SKM-1 treated with dmso at 0.1 percent for 144 hours (cell line): ENCODE measurements around the gene ZNF213.

ENCODE experiments used
- DNase-seq: peaks from one replicate; lab custom pipeline; 2025; ENCODE audit not compliant: unreplicated experiment; lab: John Stamatoyannopoulos, UW

Gene ZNF213

DNA sequence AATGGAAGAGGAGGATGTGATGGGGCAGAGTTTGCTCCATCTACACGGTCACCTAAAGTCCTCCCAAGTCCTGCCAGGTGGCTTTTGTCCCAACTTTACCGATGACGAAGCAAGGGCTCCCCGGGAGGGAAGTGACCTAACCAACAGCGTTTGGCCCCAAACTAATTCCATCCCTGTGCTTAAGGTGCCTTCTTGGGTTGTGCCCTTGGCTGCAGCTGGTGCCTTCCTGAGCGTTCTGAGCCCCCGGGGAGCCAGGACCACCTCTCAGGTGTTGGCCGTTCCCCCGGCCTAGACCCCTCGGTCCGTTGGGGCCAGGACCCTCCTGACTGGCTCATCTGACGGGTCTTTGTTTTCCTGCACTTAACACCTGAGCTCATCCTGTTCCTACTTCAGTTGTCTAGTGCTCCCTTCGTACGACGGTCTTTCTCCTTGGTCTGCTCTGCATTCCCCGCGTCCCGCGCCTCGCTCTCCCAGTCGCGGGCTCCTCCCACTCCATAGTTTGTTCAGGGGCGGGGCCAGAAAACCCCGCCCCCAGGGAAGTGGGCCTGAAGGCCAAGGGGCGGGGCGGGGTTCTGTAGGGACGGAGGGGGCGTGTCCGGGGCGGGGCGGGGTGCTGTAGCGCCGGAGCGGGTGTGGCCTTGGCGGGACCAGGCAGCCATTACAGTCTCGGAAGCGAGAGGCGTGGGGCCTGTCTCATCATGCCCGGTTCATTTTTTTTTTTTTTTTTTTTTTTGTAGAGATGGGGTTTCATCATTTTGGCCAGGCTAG is 34.9 kb upstream of the ZNF213 start:
- peak; percentile 63 for DNase-seq

- DNase-seq: peak; percentile 54
These were observed 33.6 kb upstream of the ZNF213 start for GRCh38 chr16:3101018-3101840.

DNA sequence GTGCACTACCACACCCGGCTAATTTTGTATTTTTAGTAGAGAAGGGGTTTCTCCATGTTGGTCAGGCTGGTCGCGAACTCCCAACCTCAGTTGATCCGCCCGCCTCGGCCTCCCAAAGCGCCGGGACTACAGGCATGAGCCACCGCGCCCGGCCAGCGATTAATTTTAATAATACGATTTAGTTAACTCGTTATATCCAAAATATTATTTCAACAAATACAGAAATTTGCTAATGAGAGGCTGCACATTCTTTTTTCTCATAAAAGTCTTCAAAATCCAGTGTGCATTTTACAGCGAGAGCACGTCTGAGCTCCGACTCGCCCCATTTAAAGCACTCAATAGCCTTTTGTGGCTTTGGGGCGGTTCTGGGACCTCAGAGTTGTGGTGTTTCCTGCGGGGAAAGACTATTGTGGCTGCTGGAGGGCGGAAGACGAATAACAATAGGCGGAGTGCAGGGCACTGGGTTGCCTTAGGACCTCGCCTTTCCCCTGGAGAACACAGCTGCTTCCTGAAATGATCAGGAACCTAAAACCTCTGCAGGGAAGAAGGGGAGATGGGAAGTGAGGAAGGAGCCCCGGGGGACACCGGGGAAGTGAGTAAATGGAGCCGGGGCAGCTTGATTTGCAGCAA is 32.9 kb upstream of the ZNF213 start:
- peak; percentile 19 for DNase-seq

GRCh38 chr16:3106205-3106928 is 28.5 kb upstream of the ZNF213 start:
- DNase-seq: peak; percentile 79

- DNase-seq: no peak
These were observed 22.6 kb upstream of the ZNF213 start, which contains the start of gene ZNF205 for GRCh38 chr16:3112058-3112880. Gene ZNF205 (plus strand): TSS chr16:3112586. CDS start chr16:3113431, 845 bp downstream.

DNA sequence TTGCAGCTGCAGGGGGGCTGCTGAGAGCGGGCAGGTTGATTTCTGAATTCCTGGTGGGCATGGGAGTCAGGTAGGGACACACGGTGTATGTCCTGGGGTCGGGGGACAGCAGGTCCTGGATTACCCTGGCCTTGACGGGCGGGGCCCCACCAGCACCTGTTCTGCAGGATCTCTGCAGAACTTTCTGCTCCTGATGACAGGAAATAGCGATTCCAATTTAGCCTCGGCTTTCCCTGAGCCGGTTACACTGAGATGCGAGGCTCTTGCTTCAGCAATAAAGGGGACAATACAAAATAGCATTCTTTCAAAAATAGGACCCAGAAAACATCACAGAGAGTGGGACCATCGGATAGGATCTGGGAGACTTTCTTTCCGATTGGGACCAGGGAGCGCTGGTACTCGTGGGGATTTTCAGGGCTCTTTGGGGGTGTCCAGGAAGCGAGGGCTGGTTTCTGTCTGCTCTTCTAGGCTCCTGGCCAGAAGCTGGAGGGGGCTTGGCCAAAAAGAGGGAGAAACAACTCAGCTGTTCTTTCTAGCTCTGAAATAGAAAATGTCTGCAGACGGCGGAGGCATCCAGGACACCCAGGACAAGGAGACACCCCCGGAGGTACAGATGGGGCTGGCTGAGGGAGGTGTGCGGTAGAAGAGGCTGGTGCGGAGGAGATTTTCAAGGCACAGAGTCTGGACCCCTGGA is 21.8 kb upstream of the ZNF213 start:
- DNase-seq: no peak

- DNase-seq: no peak
These were observed 20.9 kb upstream of the ZNF213 start for GRCh38 chr16:3113765-3114479.

GRCh38 chr16:3115003-3115402 is 19.8 kb upstream of the ZNF213 start:
- no peak for DNase-seq

GRCh38 chr16:3115561-3115960 is 19.3 kb upstream of the ZNF213 start:
- DNase-seq: no peak

DNA sequence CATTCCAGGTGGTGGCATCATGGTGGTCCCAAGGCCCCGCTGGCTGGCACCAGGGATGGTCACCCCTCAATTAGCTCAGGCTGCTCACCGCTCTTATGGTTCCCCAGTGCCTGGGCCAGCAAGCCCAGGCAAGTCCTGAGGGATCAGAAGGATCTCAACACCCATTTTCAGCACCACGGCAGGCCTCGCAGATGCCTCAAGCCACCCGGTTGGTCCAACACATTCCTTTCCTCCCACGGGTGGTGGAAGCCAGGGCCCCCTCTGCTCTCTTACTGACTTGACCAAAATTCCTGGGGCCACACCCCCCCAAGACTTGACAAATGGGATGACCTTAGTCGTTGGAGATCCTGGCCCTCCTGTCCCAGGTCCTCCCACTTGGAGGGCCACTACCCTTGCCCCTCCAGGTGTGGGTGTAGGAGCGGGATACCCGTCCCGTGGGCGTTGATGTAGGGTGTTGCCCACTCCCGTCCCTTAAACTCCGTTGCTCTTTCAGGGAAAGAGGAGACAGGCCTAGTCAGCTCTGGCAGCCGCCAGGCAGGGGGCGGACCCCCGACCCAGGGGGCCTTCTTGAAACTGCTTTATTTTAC is 16.5 kb upstream of the ZNF213 start:
- no peak for DNase-seq

DNA sequence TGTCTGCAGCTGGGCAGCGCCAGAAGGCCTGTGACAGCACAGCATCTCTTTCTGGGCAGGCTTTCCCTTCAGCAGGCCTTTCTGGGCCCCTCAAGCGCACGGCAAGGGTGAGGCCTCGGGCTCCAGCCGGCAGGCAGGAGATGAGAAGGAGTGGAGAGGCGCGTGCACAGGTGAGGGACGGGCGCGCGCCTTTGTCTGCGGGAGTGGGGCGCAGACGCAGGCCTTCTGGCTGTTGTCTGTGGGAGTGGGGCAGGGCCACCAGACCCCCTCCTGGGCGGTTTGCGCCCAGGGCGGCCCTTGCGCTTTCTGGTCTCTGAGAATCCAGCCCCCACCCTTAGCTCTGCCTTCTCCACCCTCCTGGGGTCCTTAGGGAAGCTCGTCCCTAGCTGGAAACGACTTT is 16.0 kb upstream of the ZNF213 start:
- DNase-seq: no peak

GRCh38 chr16:3119286-3119685 is 15.5 kb upstream of the ZNF213 start:
- no peak for DNase-seq

- no peak for DNase-seq
These were observed 15.0 kb upstream of the ZNF213 start for GRCh38 chr16:3119701-3120408.

DNA sequence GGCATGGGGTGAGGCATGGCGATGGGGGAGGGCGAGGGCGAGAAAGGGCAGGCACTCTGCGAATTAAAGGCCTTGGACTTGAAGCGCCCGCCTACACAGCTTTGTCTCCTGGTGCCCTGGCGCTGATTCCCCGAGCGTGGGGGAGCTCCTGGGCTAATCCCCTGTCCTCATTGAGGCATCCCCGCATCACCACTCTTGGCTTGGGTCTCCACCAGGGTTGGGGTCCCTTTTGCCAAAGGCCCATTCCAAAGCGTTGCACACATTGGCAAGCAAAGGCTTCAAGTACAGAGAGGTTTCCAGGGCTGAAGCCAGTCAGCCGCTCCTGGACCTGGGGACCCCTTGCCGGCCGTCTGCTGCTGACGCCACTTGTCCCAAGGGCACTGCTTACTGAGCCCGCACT is 14.4 kb upstream of the ZNF213 start:
- DNase-seq: no peak

DNA sequence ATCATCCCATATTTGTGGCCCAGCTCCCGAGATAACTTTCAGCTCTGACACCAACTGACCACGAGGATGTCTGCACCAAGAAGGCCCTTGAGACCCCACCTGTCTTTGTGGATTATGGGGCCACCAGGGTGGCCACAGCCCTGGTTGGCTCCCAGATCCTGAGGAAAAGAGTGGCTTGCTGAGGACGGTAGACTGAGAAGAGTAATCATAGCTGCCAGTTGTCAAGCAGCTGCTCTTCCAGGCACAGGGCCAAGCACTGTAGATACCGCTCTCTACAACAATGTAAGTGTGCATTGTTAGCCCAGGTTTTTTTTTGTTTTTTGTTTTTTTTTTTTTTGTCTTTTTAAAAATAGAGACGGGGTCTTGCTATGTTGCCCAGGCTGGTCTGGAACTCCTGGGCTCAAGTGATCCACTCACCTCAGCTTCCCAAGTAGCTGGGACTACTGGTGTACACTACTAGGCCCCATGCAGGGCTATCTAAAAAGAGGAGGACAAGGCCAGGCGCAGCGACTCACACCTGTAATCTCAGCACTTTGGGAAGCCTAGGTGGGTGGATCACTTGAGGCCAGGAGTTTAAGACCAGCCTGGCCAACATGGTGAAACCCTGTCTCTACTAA is 12.9 kb upstream of the ZNF213 start:
- DNase-seq: no peak

- DNase-seq: no peak
These were observed 11.8 kb upstream of the ZNF213 start for GRCh38 chr16:3122926-3123570.
